ENCODE measurements around the gene MSLN. TPM values are rescaled to one million over a fixed set of nuclear protein-coding genes. Genes with fewer than 3 reads are reported as not detected.

MSLN gene
- total RNA-seq, 4 donors from 2014 or later = 4.6 to 30.8 (median 15.7) TPM

GRCh38 chr16:789191-789850 lies 28.8 kb downstream of the MSLN start:
- TF ChIP-seq, protein P1, sequence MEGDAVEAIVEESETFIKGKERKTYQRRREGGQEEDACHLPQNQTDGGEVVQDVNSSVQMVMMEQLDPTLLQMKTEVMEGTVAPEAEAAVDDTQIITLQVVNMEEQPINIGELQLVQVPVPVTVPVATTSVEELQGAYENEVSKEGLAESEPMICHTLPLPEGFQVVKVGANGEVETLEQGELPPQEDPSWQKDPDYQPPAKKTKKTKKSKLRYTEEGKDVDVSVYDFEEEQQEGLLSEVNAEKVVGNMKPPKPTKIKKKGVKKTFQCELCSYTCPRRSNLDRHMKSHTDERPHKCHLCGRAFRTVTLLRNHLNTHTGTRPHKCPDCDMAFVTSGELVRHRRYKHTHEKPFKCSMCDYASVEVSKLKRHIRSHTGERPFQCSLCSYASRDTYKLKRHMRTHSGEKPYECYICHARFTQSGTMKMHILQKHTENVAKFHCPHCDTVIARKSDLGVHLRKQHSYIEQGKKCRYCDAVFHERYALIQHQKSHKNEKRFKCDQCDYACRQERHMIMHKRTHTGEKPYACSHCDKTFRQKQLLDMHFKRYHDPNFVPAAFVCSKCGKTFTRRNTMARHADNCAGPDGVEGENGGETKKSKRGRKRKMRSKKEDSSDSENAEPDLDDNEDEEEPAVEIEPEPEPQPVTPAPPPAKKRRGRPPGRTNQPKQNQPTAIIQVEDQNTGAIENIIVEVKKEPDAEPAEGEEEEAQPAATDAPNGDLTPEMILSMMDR (IDR thresholded peaks at IDR 0.05) = no peak
- TF ChIP-seq POLR2A (IDR thresholded peaks at IDR 0.05) = no peak
- H3K9me3 ChIP-seq = no peaks in the 10 kb centered on the region
- DNase-seq = no peak
- H3K27ac ChIP-seq = no peak overlapping the region
- no peaks in the 10 kb centered on the region for H3K27me3 ChIP-seq
- intact Hi-C loops (cut with DNase I; ENCODE audit: low total_unique reads) = no loop called here
- no peaks in the 10 kb centered on the region for H3K36me3 ChIP-seq
- H3K4me1 ChIP-seq = peaks cover 0 to 14% of the 10 kb centered on the region in 2 donors
- peak overlapping the region in 1 of 2 donors; percentile 70 for H3K4me3 ChIP-seq

DNA sequence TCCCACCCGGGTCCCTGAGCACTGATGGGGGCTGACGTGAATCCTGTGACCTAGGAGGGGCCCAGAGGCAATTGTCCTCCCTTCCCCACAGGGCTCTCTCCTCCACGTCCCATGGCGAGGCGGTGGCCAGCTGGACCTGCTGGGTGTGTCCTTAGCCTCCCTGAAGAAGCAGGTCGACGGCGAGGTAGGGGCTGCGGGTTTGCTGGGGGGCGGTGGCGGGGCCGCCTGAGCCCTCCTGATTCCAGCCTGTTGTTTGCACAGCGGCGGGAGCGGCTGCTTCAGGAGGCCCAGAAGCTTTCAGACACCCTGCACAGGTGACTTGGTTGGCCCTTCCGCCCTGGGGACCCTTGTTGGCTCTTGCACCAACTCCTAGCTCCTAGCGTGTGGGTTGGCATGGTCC lies 29.6 kb downstream of the MSLN start:
- Histone ChIP-seq H3K27ac (no peak overlapping the region), H3K9me3 (no peaks in the 10 kb centered on the region), H3K36me3 (no peaks in the 10 kb centered on the region), H3K27me3 (no peaks in the 10 kb centered on the region), H3K4me3 (no peak overlapping the region), H3K4me1 (peaks cover 0 to 14% of the 10 kb centered on the region in 2 donors)
- TF ChIP-seq, protein P1 (IDR thresholded peaks at IDR 0.05) = no peak
- TF ChIP-seq POLR2A (IDR thresholded peaks at IDR 0.05) = no peak
- DNase-seq = no peak
- intact Hi-C loops (cut with DNase I; ENCODE audit: low total_unique reads) = no loop called here

GRCh38 chr16:791131-791530 lies 30.6 kb downstream of the MSLN start:
- no peak overlapping the region for H3K4me3 ChIP-seq
- TF ChIP-seq, protein P1 (IDR thresholded peaks at IDR 0.05) = no peak
- TF ChIP-seq POLR2A (IDR thresholded peaks at IDR 0.05) = no peak
- H3K36me3 ChIP-seq = no peaks in the 10 kb centered on the region
- H3K9me3 ChIP-seq = no peaks in the 10 kb centered on the region
- no peaks in the 10 kb centered on the region for H3K27me3 ChIP-seq
- H3K4me1 ChIP-seq = peaks cover 0 to 14% of the 10 kb centered on the region in 2 donors
- intact Hi-C loops (cut with DNase I; ENCODE audit: low total_unique reads) = no loop called here
- no peak for DNase-seq
- H3K27ac ChIP-seq = no peak overlapping the region

DNA sequence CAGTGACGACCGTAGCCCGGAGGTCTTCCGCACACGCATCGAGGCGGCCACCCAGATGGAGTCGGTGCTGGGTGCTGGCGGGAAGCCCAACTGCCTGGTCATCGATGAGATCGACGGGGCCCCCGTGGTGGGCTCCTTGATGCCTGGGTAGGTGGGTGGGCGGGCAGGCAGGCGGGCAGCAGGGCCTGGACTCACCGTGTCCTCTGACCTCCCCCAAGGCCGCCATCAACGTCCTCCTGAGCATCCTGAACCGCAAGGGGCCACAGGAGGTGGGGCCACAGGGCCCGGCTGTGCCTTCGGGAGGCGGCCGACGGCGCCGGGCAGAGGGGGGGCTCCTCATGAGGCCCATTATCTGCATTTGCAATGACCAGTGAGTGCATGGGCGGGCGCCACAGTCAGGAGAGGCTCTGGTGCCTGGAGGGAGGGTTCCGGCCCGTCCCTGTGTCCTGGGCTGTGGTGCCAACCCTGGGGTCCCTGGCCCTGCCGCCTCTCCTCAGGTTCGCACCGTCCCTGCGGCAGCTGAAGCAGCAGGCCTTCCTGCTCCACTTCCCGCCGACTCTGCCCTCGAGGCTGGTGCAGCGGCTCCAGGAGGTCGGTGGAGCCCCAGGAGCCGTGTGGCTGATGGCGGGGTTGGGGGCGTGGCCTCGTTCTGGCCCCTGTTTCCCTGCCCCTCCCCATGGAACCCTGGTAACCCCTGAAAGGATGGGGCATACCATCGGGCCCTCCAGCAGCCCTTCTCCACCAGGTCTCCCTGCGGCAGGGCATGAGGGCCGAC lies 31.9 kb downstream of the MSLN start:
- no peak for DNase-seq
- H3K4me1 ChIP-seq = peaks cover 0 to 10% of the 10 kb centered on the region in 2 donors
- TF ChIP-seq, protein P1 (IDR thresholded peaks at IDR 0.05) = no peak
- no peak for TF ChIP-seq POLR2A (IDR thresholded peaks at IDR 0.05)
- no peaks in the 10 kb centered on the region for H3K36me3 ChIP-seq
- H3K27ac ChIP-seq = no peak overlapping the region
- H3K27me3 ChIP-seq = no peaks in the 10 kb centered on the region
- intact Hi-C loops (cut with DNase I; ENCODE audit: low total_unique reads) = no loop called here
- no peak overlapping the region for H3K4me3 ChIP-seq
- no peaks in the 10 kb centered on the region for H3K9me3 ChIP-seq

- intact Hi-C loops (cut with DNase I; ENCODE audit: low total_unique reads) = no loop called here
- TF ChIP-seq, protein P1 (IDR thresholded peaks at IDR 0.05) = no peak
- no peak for TF ChIP-seq POLR2A (IDR thresholded peaks at IDR 0.05)
- peaks cover 0 to 5% of the 10 kb centered on the region in 2 donors for H3K4me1 ChIP-seq
- H3K27me3 ChIP-seq = no peaks in the 10 kb centered on the region
- H3K36me3 ChIP-seq = no peaks in the 10 kb centered on the region
- no peak for DNase-seq
- H3K4me3 ChIP-seq = no peak overlapping the region
- no peaks in the 10 kb centered on the region for H3K9me3 ChIP-seq
- H3K27ac ChIP-seq = no peak overlapping the region
Measured at GRCh38 chr16:793414-793813, 32.9 kb downstream of the MSLN start.

Data from uterus (tissue), 4 donors.